ENCODE results near the gene SHMT2.
A peak's percentile ranks its signal among the peaks of the same experiment; 100 is the strongest.

SHMT2 gene

DNA sequence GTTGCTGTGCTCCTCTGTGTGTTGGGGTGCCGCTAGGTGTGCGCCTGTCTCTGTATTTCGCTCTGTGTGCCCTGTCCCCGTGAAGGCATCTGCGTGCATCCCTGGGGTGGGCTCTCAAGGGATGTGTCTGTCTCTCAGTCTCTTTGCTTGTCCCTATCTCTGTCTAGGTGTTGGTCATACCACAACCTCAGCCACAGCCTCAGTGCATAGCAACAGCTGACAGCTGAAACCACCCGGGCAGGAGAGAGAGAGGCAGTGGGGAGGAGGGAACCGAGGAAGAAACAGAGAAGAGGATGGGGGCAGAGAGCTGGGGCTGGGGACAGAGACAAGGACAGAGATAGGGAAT is 13.9 kb upstream of the SHMT2 start:
- DNase-seq: peak; percentile 26

DNA sequence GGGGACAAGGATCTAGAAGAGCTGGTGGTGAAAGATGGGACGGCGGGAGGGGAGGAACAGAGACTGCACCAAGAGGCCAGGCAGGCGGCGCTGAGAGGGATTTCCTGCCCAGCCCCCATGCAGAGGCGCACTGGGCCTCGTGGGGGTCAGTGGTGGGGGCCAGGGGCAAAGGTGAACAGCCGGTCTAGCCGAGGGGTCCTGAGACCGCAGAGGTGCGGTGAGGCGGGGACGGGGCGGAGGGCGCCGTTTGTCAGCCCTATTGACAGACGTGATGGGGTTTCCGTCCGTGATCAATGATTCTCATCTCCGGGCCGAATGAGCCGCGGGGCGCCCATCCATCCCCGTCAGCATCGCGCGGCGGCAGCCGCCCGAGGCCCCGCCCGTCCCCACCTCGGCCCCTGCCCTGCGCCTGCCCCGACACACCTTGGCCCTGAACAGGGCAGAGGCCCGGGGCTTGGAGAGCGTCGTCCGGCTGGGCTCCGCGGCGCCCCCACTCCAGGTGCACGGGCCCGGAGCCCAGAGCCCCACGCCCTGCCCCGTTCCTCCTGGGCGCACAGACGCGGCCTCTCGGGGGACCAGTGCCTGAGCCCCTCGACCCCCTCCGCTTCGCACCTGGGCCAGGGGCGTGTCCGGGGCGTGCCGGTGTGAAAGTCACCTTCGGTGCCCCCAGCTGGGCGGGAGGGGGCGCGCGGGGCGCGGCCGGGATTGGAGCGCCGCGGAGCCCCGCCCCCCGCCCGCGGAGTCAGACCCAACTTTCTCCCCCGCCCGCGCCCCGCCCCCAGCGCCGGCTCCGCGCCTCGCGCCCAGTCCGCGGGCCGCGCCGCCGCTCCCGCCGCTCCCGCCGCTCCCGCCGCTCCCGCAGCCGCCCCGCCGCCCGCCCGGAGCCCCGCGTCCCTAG is 13.2 kb upstream of the SHMT2 start, which contains the start of gene NXPH4:
Gene NXPH4, plus strand, starts transcription at position 781 of the 898 bp plus-strand sequence. CDS start 176 bp downstream, outside the sequence.
- DNase-seq: peak; percentile 59

- peak; percentile 28 for DNase-seq
These were observed 12.3 kb upstream of the SHMT2 start for GRCh38 chr12:57216921-57217879.

- DNase-seq: no peak
These were observed 11.3 kb upstream of the SHMT2 start for GRCh38 chr12:57218030-57218853.

DNA sequence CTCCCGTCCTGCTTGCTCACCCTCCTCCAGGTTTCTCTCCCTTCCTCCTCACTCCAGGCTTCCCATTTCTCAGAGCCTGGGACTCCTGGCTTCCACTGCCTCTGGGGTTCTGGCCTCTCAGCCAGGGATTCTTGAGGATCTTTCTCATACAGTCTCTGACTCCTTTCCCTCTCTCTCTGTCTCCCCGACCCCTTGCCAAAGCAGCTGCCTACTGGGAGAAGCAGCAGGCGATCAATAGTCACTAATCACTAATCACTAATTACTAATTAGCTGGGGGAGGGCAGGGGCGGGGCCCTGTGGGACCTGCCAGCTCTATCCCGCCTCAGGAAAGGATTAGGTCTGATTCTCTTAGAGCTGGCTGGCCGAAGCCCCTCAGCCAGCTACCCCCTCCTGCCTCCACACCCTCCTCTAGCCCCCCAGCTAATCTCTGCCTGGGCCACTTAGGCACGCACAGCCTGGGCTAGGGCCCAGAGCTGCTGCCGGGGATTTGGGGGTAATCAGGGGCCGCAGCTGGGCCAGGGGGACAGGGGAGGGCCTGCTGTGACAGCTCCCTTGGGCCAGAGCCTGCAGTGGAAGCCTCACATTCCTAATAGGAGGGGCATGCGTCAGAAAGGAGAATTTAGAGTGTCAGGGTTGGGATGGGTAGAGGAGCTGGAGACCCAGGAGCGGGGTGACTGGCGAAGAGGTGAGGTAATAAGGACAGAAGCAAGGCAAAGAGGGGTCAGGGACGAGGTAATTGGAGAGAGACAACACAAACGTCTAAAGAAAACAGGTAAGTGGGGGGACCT is 10.1 kb upstream of the SHMT2 start:
- DNase-seq: no peak

GRCh38 chr12:57219993-57220754 is 9.3 kb upstream of the SHMT2 start:
- DNase-seq: no peak

DNA sequence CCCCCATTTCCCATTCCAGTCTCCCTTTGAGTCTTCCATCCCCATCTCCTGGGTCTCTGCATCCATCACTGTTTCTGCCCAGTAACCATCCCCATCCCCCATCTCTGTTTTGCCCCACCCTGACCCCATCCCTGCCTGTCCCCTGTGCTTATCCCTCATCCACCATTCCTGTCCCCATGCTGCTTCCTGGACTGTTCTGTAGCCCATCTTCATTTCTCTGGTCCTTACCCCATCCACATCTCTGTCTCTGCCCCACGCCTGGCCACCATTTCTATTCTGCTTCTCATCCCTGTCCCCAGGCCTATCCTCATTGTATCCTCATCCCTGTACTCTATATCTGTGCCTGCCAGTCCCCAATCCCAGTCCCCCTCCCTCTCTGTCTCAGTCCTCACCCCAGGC is 8.7 kb upstream of the SHMT2 start:
- no peak for DNase-seq

GRCh38 chr12:57221169-57221917 is 8.2 kb upstream of the SHMT2 start:
- DNase-seq: no peak

GRCh38 chr12:57222286-57223190 is 7.0 kb upstream of the SHMT2 start:
- no peak for DNase-seq

GRCh38 chr12:57223191-57224165 is 6.0 kb upstream of the SHMT2 start:
- no peak for DNase-seq

GRCh38 chr12:57224278-57224972 is 5.1 kb upstream of the SHMT2 start:
- no peak for DNase-seq

DNA sequence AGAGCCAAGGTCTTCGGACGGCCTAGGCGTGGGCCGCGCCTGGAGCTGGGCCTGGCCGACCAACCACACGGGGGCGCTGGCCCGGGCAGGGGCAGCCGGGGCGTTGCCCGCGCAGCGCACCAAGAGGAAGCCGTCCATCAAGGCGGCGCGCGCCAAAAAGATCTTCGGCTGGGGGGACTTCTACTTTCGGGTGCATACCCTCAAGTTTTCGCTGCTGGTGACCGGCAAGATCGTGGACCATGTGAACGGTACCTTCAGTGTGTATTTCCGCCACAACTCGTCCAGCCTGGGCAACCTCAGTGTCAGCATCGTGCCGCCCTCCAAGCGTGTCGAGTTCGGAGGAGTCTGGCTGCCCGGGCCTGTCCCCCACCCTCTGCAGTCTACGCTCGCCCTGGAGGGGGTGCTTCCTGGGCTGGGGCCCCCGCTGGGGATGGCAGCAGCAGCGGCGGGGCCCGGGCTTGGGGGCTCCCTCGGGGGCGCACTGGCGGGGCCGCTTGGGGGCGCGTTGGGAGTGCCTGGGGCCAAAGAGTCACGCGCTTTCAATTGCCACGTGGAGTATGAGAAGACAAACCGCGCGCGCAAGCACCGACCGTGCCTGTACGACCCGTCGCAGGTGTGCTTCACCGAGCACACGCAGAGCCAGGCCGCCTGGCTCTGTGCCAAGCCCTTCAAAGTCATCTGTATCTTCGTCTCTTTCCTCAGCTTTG is 4.4 kb upstream of the SHMT2 start:
- DNase-seq: peak; percentile 71

DNA sequence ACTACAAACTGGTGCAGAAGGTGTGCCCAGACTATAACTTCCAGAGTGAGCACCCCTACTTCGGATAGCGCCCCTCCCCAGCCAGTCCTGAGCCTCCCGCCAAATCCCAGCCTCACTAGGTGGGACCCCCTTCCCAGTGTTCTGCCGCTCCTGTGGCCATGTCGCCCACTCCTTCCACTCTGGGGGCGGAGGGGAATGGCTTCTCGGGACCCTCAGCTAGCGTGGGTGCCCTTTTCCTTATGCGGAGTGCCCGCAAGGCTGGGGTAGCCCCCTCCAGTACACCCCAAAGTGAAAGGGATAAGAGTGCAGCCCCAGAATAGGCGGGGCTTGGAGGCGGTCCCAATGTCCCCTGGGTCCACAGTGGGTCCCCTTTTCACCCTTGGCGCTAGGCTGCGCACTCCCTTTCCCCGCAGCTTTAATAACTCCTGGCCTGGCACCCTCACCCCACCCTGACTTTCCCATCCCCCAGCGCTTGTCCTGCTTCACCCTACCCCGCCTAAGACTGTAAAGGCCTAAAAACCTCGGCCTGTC is 3.8 kb upstream of the SHMT2 start:
- no peak for DNase-seq

DNA sequence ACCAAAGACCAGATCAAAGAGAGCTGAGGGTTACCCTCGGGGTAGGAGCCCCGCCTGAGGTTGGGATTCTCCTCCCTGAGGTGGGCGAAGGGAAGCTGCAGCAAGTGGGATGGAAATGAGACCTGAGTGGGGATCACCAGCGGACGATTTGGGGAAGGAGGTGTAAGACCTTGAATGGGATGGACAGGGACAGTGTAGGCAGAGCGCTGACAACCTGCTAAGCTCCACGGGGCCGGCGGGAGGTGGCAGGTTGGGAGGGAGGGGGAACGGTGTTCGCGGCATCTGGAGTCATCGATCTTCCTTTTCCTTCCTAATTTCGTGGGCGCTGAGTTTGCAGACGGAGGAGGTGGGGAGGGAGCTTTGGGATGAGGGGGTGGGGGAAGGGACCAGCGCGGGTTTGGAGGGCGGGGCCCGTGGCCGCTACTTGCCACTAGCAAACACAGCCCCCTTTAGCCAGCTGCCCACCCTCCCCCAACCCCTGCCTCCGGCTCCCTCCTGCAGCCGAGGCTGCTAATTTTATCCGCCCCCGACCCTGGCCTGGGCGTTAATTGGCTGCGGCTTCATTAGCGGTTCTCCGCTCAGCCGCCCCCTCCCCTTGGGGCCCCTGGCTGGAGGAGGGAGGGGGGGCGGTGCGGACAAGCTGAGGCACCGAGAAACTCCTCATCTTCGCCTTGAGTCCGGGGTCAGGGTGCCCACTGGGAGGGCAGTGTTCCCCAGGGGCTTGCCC is 2.8 kb upstream of the SHMT2 start:
- DNase-seq: no peak

DNA sequence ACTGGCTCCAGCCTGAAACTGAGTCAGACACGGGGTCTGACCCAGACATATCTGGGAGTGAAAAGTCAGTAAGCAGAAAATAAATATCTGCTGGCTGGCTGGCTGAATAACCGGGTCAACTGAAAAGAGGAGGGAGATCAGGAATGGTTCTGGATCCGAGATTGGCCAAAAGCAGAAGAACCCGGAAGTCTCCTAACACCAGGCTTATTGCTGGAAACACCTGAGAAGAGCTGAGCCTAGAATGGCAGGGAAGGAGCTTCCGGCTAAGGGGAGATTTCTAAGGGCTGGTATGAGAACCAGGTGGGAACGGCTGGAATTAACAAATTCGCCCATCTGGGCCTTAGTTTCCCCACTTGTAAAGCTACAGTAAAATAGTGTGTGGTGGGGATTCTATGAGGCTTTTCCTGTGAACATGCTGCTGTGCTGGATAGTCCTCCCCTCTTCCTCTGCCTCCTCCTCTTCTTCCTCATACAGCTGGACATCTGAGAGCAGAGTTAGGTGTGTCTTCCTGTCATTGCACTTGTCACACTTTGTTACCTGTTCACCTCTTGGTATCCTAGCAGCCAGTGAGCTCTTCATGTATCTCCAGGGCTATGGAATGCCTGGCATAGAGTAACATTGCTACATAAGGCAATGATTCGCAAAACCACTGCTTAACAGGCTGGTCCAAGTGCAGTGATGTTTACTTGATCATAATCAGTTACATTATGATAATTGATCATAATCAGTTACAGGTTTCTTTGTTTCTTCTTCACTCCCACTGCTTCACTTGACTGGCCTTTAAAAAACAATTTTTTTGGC is 2.0 kb upstream of the SHMT2 start:
- no peak for DNase-seq

Data from activated CD4-positive, alpha-beta T cell treated with anti-CD3 and anti-CD28 coated beads, Interleukin-2, amount 50 U/mL, for 1 hour (primary cell).